Stimulated activated CD4-positive, alpha-beta T cell treated with anti-CD3 and anti-CD28 coated beads, Interleukin-1b, Interleukin-23, amount 100 ng/mL, for 1 hour (primary cell): ENCODE results near the gene ACSS2.

Experiments
- DNase-seq, 2 donors: peaks; one replicate each; pipeline ENCODE4 v3.0.0-alpha.2; 2020; ENCODE audit warnings: low read depth in 2 of 2

Gene ACSS2

GRCh38 chr20:34876406-34877282 is at the start of gene ACSS2:
Gene ACSS2 (plus strand): TSS chr20:34876612. CDS start chr20:34876646, 34 bp downstream.
- DNase-seq: peak; percentile 85 to 97

GRCh38 chr20:34829191-34829590 is 47.2 kb upstream of the ACSS2 start:
- no peak for DNase-seq

- no peak for DNase-seq
Measured at GRCh38 chr20:34831936-34832335, 44.5 kb upstream of the ACSS2 start.

- DNase-seq: no peak
Measured at GRCh38 chr20:34834459-34834893, 41.9 kb upstream of the ACSS2 start.

GRCh38 chr20:34842143-34842542 is 34.3 kb upstream of the ACSS2 start:
- no peak for DNase-seq

GRCh38 chr20:34843421-34843820 is 33.0 kb upstream of the ACSS2 start:
- no peak for DNase-seq

- DNase-seq: no peak
Measured at GRCh38 chr20:34848597-34848996, 27.8 kb upstream of the ACSS2 start.

- DNase-seq: no peak
Measured at GRCh38 chr20:34849778-34850177, 26.6 kb upstream of the ACSS2 start.

- DNase-seq: no peak
Measured at GRCh38 chr20:34850969-34851368, 25.4 kb upstream of the ACSS2 start.

- no peak for DNase-seq
Measured at GRCh38 chr20:34852298-34852697, 24.1 kb upstream of the ACSS2 start.

- no peak for DNase-seq
Measured at GRCh38 chr20:34859367-34859766, 17.0 kb upstream of the ACSS2 start.

- DNase-seq: no peak
Measured at GRCh38 chr20:34859826-34860545, 16.4 kb upstream of the ACSS2 start.

- DNase-seq: no peak
Measured at GRCh38 chr20:34861386-34862084, 14.9 kb upstream of the ACSS2 start.

GRCh38 chr20:34862724-34863123 is 13.7 kb upstream of the ACSS2 start:
- no peak for DNase-seq

- no peak for DNase-seq
Measured at GRCh38 chr20:34863421-34863965, 12.9 kb upstream of the ACSS2 start.

GRCh38 chr20:34864216-34864615 is 12.2 kb upstream of the ACSS2 start:
- DNase-seq: no peak

GRCh38 chr20:34871320-34871926 is 5.0 kb upstream of the ACSS2 start:
- DNase-seq: no peak

- DNase-seq: no peak
Measured at GRCh38 chr20:34871966-34872621, 4.3 kb upstream of the ACSS2 start.

GRCh38 chr20:34872622-34873224 is 3.7 kb upstream of the ACSS2 start, which contains the start of gene GGT7:
Gene GGT7 (minus strand): TSS chr20:34872856. CDS start chr20:34872815, 41 bp downstream.
- peak; percentile 76 to 81 for DNase-seq

GRCh38 chr20:34873583-34874093 is 2.8 kb upstream of the ACSS2 start:
- DNase-seq: no peak
